GM21529 (cell line): ENCODE results near the gene CDON.
"Not testable (repeated sequence)": the region's sequence is repeated elsewhere in the genome, so short reads cannot be mapped to it uniquely, and the experiment has no call there.

Experiments used
- ATAC-seq: cut with Tn5 transposase; IDR thresholded peaks from one replicate; pipeline ENCODE4 v1.9.1; 2021; ENCODE audit not compliant: unreplicated experiment

CDON gene

DNA sequence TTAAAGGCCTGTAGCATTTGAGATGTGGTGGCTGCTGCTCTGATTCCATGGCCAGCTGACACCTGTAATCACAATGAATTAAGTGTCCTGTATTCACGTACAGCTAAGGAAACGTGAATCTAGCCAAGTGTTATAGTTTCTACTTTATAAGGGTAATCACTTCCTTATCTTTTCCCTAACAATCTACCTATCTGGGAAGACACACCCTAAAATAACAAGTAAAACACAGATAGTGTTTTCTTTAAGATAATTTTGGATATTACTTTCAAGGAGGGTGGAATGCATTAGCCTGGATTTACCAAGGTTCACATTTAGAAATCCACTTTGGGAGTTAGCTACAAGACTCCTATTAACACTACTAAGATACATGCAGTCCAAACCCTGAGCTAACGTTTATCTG, 11.5 kb downstream of the CDON start:
- no peak for ATAC-seq

DNA sequence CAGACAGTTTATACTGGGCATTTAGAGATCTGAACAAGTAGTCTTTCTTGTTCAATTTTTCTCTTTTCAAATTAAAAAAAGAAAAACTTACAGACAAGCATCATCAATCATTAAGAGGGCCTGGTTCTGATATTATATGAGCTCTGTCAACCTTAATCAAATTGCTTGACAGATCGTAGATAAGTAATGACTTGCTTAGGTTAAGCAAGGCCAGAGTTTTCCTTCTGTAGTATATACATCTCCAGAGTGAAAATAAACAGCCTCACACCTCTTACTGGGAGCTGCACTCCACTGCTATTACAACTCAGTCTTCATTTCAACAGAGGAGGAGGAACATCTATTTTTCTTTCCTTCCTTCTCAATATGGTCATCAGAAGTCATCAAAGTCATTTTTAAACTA, 13.5 kb downstream of the CDON start:
- ATAC-seq: no peak

DNA sequence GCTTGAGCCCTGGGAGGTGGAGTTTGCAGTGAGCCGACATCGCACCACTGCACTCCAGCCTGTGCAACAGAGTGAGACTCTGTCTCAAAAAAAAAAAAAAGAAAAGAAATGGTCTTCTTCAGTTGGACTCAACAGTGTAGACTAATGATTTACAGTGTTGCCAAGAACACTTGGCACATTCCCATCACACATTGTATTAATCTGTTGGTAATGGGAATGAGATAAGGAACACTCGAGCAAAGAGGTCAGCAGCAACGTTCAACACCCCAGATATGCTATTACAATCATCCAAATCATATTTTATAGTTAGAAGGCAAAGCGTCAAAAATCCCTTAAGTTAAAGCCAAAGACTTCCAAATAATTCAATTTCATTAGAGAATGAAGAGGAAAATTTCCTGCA, 14.5 kb downstream of the CDON start:
- ATAC-seq: no peak

DNA sequence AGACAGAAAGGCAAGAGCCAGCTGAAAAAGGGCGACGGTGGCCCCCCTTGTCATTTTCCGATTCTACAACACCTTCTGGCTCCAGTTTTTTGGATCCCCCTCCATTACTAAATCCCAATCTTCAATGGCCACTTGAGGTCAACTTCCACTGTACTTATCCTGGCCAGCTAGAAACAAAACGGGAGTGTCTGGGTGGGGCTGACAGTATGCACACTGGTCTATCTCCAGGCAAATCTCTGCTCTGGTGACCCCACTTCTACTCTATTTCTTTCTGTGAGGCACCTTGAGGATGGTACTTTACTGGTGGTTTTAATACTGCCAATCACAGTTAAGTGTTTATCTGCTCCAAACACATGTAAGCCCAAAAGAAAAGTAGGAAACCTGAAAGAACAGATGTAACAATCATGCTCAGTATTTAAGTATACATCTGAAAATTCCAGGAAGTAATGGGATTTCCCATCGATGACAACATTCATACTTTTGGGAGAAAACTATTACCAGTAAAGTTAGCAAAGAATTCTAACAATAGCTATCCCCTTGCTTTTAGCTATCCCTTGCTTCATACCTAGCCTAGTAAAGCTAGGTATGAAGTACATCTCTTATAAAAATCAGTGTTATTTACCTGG, 16.0 kb downstream of the CDON start:
- no peak for ATAC-seq

DNA sequence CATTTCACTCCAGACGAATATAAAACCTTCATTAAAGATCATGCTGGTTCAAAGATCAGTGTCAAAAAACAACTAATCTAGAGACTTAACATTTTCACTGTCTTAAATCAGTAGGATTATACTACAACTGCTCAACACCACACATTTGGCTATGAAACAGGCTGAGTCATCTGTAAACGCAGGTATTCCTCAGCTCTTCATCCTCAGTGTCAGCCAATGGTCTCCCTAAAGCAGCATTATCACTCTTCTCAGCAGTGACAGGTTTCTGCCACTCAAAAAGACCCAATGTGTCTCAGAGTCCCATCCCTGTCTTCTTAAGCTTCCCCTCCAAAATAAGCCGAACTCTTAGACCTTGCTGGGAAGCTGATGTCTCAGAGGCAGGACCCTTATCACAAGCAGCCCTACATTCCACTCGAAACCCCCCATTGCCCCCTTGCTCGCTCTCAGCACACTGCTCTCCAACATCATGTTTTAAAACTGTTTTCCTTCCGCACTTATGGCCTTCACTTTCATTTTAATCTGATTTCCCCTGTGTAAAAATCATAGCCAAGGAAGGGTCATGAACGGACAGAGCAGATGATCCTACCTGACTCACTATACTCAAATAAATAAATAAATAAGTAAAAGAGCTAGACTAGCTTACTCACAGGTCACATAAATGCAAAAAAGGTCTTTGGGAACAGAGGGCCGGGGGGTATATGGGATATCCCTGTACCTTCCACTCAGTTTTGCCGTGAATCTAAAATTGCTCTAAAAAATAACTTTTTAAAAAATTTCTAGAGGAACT, 23.0 kb downstream of the CDON start:
- ATAC-seq: no peak

DNA sequence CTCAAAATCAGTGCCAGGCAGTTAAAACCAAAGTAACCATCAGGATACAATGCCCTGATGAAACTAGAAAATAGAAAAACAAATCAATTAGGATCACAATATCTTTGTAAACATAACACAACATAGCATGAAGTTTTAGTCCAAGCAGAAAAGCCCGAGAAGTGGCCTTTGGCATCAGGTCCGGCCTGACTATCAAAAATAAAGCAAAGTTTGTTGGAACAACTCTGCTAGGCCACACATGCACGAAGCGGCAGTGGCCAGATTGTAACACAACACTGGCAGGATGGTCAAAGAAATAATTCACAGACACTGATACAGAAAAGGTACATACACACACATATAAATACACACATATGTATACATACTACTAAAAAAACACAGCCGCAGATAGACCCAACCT, 26.9 kb downstream of the CDON start:
- no peak for ATAC-seq

DNA sequence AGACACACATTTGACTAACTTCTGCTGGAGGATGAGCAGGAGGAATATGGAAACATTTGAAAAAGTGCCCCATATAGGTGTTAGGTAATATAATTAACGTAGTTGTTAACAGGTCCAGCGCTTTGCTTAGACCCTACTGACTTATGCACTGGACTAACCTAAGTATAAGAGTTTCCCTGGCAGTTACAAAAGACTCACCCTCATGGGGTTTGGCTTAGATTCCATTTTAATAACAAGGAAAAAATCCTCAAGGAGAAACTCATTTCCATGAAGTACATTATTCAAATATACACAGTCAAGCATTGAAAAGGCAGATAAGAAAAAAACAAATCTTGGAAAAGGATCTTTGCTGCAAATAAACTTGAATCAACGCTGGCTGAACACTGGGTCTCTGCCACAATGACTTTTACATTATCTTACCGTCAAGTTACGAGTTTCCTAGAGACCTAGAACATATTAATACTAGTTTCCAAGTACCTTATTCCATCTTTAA, 27.7 kb downstream of the CDON start:
- ATAC-seq: no peak

DNA sequence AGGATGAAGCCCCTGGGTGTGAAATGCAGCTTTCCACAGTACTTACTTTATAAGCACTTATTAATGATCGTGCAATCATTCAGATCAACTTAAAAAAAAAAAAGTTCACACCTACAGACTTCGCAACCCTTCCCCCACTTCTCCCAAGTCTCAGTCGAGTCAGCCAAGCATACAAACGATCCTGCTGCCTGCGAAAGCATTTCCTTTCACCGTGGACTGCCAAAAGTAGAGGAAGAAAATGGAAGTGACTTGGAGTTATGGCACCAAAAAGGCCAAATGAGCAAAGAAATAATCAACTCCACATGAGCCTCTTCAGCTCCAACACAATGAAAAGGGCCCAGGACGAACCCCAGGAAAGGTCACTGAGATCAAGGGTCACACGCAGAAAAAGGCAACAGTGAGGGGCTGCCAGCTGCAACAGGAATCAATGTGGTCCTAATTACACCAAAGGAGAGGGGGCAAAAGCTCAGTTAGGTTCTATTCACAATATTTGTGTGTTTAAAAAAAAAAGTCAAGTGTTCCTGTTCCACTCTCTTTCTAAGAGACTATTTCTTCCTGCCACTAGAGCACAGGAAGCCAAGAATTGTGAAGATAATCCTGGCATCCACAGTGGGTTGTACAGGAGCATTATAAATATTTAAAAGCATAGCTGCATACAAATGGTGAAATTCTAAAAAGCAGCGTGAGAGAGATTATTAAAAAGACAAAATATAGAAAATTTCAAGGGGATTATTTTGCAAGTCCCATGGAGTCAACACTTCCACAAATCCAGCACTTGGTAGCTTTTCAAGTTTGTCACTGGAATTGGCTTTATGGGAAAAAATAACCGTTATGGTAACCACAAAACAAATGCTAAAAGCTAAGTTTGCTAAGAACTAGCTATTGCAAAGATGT, 28.4 kb downstream of the CDON start:
- ATAC-seq: no peak

DNA sequence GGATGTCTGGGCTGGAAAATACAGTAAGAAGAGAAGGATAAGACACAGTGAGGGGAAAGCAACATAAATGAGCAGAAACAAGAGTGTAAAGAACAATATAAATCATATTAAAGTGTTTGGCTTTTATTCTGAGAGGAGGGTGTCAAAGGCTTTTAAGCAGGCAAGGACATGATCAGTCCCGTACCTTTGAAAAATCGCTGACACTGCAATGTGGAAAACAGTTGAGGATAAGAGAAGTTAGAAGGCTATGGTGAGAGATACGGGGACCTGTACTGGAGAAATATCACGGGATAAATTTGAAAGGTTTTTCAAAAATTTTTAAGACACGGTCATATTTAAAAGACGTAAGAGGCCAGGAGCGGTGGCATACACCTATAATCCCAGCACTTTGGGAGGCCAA, 30.3 kb downstream of the CDON start:
- no peak for ATAC-seq

DNA sequence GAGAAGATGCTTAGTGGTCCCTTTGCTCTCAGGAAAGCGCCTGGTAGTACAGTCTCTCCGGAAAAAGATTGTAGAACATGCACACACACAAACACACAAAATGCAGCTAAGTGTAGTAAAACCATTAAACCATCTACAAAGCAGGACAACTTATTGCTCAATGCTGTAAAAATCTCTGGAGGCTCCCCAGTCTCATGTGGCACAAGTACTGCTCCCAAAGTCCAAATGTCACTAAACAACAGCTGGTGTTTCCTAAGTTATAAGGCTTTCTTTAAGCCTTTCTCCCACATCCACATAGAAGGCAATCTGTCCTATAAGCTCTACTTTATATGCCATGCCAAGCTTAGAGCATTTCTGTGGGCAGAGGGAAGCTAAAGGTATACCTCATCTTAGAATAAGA, 32.9 kb downstream of the CDON start:
- ATAC-seq: no peak

DNA sequence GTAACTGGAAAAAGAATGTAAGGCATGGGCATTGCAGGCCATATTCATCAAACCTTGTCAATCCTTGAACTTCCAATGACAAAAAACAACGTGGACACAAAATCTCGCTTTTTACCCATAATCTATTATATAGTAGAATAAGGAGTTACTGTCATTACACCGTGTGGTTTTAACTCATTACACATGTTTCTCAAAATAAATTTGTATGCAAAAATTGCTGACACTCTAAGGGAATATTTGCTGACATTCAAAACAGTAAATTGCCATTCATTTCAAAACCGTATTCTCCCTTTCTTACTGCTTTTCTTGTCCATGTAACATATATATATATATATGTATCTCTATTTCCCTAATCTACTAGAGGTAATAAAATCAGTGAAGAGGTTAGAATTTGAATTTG, 33.4 kb downstream of the CDON start:
- no peak for ATAC-seq

DNA sequence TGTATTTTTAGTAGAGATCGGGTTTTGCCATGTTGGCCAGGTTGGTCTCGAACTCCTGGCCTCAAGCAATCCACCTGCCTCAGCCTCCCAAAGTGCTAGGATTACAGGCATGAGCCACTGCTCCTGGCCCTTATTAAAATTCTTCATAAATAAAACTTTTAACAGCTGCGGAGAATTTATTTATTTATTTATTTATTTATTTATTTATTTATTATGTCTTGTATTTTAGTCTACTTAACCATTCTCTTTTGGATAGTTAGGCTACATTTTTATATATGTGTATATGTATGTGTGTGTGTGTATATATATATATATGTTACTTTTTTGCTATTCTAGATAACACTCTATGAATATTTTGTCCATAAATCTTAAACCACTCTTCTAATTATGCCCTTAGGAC, 34.1 kb downstream of the CDON start:
- not testable (repeated sequence) for ATAC-seq

DNA sequence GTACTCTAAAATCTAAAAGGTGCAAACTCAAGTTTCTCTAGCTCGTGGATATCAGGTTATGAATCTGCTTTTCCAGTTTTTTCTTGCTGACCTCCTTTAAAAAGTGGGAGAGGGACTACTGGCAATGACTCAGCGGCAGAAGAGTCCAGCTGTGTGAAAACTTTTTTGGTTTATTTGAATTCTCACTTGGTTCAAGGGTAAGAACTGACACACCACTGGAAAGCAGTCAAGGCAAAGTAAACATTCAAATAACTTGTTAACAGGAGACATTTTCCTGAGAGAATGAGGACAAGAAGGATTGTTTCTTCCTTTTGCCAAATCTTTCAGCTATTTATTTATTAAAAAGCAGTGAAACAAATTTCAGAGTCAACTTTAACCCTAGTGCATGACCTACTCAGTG, 36.1 kb downstream of the CDON start:
- no peak for ATAC-seq

DNA sequence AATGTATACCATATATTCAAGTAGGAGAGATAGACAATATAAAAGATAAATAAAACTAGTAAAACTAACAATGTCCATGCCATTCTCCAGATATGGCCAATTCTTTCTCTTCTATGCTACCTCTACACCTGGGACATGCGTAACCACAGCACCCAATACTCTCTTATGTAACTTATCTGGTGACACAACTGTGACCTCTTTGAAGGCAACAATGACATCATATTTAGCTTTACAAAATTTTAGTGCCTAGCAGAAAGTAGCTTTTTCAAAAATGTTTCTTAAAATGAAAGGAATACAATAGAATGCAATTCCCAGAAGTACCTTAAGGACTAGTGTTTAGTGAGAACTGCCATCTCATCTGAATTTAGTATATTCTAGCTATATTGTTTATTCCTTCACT, 36.8 kb downstream of the CDON start:
- no peak for ATAC-seq

DNA sequence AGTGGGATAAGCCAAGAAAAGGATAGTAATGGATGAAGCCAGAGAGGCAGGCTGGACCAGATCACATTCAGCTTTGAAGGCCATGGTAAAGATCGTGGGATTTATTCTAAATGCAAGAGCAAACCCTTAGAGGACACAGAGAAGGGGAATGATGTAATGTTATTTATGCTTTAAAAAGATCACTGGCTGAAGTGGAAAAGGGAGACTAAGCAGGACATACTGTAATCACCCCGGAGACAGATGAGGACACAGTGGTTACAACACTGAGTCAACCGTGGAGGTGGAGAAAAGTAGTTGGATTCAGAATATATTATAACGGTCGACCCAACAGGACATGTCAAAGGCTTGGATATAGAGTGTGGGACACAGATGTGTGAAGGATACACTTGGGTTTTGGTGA, 38.5 kb downstream of the CDON start:
- no peak for ATAC-seq

DNA sequence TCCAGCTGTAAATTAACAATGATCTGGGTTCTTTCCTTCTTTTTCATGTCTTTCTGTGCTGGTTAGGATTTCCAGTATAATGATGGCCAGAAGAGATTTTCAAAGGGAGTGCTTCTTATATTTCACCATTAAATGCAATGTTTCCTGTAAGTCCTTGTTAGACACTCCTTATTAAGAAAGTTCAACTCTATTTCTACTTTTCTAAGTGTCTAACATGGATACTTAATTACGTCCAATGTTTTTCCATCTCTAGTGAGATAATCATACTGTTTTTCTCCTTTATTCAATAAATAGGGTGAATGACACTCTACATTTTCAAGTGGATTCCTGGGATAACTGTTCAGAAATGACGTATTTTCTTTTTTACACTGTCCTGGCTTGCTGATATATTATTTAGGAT, 49.8 kb downstream of the CDON start:
- ATAC-seq: no peak

DNA sequence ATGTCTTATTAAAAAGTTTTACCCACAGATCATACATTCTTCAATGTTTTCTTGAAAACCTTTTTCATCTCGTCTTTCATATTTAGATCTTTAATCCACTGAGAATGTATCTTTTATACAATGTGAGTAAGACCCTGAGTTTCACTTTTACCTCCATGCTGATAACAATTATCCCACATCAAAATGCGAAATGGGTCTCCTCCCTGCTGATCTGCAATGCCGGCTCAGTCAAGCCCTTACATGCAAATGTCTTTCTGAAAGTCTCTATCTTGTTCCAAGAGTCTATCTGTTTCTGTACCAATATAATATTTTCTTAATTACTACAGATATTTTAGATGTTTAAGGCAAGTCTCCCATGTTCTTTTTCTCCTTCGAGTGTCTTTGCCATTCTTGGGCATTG, 50.9 kb downstream of the CDON start:
- no peak for ATAC-seq

DNA sequence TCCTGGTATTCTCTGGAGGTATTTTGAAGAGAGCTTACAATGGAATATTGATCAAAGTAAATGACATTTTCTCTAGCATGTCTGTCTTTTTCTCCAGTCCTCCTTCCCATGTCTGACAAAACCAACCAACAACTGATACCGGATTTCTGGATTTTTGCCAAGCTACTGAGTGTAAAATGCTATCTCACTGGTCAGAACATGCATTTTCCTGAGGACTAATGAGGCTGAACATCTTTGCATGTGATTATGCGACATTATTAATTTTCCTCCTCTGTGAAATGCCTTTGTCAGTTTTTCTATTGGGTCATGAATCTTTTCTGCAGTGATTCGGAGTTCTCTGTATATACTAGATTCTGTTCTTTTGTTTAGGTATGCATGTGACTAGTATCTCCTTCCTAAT, 51.4 kb downstream of the CDON start:
- ATAC-seq: no peak

DNA sequence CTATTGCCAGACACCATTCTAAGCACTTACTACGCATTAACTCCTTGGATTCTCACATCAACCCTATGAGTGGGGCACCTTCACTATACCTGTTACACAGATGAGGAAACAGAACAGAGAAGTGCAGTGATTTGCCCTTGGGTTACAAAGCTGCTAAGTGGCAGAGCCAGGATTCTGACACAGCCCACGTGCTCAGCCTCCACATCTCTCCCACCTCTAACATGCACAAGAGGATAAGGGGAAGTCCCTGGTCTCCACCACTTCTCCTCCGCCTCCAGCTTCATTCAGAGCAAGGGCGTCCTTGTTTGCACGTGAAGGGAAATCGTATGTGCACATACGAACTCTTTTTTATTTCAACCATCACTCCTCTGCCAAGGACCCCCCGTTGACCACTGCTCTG, 53.7 kb downstream of the CDON start:
- ATAC-seq: no peak

DNA sequence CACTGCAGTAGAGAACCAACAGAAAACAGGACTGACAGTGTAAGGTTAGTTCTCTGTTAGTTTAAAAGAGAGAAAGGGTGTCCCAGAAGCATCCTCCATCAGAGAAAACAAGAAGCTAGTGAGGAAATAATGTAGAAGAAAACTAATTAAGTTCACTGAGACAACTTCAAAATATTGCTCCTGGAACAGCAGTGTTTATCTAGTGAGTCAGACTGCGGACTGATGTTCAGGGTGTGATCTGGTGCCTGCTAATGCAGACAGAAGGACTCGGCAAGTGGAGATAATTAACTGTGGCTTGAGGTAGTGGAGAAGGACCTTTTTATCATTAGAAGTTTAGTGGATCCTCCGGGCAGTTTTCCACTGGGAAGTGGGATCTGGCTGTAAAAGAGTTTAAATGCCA, 55.4 kb downstream of the CDON start:
- ATAC-seq: no peak

DNA sequence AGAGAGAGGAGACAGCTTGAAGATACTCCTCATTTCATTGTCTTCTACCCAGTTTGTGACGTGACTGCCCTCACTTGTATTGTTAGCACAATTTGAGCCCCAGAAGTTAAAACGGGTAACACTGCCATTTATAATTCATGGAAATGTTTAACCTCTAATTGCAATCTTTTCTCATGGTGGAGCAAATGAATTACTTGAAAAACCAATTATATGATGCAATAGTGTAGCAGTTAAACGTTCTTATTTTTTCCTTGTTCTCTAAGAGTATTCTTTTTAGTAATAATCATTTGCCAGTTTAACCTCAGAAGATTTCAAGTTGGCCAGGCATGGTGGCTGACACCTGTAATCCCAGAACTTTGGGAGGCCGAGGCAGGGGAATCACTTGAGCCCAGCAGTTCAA, 56.6 kb downstream of the CDON start:
- ATAC-seq: no peak

DNA sequence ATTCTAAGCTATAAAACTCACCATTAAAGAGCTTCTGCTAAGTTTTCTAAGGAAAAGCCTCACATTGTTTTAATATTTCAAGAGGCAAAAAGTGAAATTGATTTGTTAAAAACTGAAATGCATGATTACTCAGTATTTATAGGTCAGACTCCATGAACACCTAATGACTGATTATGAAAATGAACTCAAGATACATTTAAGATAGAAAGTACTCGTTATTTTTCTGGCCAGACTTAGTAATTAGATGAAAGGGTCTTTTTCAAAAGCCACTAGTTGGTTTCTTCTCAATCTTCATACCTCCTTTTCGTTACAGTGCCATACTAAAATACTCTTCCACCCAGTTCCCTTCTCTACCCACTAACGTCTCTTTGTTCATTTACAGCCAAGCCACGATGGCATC, 60.5 kb downstream of the CDON start:
- no peak for ATAC-seq
